SH-SY5Y (cell line): ENCODE measurements around the gene CSF1.

Experiments
- GATA2 ChIP-seq: IDR thresholded peaks from 2 replicates; pipeline ENCODE4 v1.6.1; 2011; ENCODE audit warnings: mild to moderate bottlenecking, low read depth, low read length
- GATA3 ChIP-seq: IDR thresholded peaks from 2 replicates; pipeline ENCODE4 v1.6.1; 2011; ENCODE audit warnings: low read depth, mild to moderate bottlenecking, low read length, moderate library complexity

DNA sequence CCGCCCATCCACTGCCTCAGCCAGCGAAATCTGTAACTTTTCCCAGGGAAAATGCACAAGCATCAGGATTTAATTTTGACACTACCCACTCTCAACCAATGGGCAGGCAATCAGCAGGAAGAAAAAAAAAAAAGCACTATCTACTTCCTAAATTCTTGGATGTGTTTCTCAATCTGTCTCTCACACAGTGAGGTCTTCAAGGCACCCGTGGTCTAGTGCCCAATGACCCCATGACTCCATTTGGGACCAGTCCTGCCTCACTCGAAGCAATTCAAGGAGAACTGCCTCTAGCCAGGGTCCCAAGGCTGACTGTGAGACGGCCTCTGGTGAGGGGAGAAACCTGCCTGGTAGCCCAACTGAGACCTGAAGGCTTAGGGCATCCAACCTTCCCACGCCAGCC is 35.9 kb downstream of the CSF1 start:
- TF ChIP-seq GATA3 (no peak), GATA2 (no peak)
